HG02840 (cell line): ENCODE results near the gene CAMK2N1.

Experiments
- ATAC-seq: cut with Tn5 transposase; IDR thresholded peaks from one replicate; pipeline ENCODE4 v1.9.1; 2021; ENCODE audit warnings: mild to moderate bottlenecking, moderate library complexity, moderate number of reproducible peaks; ENCODE audit not compliant: unreplicated experiment, low FRiP score

Gene CAMK2N1

DNA sequence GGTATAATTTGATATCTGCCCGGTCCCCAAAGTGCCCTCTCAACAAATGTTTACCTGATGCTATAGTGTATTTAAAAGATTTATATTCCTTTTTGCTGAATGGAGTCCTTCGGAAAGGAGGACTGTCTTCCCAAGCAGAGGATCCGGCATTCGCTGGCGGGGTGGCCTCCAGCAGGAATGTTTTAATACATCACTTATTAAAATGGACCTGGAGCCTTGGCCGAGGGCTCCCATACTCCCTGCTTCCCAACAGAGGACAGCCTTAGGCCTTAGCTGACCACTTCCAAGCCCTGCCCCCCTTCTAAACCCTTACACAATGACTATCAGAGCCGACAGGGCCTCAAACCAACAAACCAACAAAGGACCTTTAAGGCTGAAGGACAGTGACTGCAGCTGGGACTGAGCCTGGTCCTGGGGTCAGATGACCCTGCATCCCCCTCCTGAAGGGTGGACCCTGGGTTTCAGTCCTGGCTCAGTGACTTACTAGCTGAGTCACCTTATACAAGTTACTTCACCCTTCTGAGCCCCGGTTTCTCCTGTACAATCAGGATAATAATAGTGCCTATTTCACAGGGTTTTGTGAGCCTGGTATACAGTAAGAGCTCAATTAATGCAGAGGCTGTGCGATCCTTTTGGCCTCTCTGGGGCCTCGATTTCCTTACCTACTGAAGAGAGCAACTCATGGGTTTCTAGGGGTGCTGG, 5.6 kb downstream of the CAMK2N1 start:
- ATAC-seq: no peak

DNA sequence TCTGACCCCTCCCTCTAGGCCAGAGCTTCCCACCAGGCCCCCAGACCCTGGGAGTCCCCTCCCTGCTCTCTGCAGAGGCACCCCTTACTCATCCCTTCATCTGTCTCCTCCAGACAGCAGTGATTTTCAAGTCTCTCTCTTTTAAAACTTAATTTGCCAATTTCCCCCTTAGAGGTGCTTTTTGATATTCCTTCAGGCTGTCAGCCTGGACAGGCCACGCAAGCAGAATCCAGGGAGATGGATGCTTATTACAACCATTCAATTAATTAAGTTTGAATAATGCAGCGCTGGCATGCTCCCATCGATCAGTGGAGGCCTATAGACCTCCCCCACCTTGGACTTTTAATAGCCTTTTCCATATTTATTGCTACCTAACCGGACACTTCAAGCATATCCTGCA, 6.2 kb downstream of the CAMK2N1 start:
- ATAC-seq: no peak

DNA sequence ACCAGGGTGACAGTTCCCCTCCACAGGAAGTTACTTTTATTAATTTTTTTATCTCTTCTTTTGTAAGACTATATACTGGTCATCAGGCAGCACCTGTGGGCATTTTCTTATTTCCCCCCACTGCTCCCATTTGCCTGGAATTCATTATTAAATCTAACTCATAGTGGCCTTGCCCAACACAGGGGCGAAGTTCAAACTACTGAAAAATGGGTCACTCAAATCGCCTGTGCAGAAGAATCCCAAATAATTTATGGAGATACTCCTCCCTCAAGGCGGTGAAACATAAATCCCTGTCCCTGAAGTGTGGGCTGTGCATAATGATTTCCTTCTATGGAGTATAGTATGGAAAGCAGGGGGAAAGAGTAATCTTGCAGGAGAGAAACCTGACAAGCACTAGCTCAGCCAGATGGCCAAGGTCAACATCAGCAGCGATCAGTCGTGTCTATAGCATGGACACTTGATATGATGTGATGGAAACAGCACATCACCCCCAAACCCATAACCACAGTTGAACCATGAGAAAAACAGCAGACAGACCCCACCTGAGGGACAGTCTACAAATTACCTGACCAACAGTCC, 7.9 kb downstream of the CAMK2N1 start:
- ATAC-seq: no peak

DNA sequence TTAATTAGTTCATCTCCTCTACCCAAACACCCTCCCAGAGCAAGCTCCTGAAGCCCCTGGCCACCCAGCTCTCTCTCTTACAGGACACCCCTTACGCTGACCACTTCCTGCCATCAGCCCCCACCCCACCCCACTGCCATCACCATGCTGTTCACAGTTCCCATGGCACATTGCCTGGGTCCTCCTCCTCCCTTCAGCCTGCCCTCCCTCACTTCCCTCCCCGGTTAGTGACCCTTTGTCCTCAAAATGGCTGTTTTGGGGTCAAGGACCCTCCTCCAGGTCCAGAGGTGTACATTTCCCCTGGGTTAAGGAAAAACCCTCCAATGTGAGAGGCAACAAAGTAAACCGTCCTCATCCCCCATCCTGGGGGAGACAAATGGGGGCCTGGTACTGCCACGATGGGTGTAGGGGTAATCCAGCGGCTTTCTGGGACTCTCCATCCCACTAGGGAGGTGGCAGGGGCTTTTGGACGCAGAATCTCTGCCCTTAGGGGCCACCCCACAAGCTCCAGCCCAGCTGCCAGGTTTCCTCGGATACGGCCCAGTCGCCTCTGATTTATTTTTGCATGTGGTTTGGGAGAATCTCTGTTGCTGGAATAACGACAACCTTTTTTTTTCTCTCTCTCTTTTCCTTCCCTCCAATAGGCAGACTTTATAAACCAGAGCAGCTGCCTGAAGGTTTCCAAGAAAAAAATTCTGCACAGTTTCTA, 8.5 kb downstream of the CAMK2N1 start:
- ATAC-seq: no peak

DNA sequence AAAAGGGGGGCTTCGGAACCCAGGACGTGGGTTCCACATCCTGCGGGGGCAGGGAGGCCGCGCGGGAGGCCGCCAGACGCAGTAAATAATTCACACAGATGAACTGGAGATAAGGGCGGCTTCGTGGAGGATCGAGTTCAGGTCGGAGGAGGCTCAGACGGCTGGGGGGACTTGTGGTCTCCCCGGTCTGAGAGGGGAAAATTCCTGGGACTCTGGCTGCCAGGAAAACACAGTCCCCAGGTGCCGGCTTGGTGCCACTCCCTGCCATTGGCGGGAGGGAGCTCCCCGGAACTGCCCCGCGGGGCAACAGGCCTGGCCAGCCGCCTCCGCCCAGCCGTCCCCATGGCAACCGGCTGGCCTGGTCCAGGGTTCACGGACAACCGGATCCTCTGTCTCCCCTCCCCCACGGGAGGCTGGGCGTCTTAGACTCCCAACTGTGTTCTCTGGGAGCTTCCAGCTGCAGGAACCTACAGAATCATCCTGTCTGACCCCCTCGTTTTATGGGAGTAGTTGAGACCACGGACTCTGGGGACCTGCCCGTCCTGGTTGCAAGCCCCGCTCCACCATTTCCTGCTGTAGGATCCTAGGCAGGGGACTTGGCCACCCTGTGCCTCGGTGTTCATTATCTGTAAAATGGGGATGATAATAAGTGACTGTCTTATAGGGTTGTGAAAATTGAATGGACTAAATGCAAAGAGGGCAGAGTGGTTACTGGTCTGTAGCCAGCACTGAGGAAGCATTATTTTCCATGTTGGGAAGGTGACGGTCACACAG, 9.6 kb downstream of the CAMK2N1 start:
- ATAC-seq: no peak

DNA sequence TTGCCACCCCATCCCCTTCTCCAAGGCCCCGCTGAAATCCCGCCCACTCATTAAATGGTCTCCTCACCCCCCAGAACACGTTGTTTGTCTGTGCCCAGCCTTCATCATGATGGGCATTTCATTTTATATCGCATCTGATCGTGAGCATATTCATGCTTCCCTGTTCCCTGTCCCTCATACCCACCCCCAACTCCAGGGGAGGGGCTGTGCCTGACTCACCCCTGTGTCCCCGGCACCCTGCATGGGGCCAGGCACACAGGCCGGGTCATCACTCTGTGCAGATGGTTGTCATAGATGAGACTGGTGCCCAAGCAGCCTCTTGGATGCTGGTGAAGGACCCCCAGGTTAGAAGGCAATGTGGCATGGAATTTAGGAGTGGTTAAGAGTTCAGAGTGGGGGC, 11.0 kb downstream of the CAMK2N1 start:
- ATAC-seq: no peak

- ATAC-seq: no peak
These were observed 11.6 kb downstream of the CAMK2N1 start for GRCh38 chr1:20474333-20474975.

DNA sequence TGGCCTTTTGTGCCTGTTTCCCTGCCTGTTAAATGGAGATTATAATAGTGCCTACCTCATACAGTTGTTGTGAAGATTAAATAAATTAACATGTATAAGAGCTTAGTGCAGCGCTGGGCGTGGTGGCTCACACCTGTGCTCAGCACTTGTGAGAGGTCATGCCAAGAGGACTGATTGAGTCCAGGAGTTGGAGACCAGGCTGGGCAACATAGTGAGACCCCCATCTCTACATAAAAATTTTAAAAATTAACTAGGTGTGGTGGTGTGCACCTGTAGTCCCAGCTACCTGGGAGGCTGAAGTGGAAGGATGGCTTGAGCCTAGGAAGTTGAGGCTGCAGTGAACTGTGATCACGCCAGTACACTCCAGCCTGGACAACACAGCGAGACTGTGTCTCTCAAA, 12.1 kb downstream of the CAMK2N1 start:
- no peak for ATAC-seq

- ATAC-seq: no peak
These were observed 12.9 kb downstream of the CAMK2N1 start for GRCh38 chr1:20472860-20473711.

DNA sequence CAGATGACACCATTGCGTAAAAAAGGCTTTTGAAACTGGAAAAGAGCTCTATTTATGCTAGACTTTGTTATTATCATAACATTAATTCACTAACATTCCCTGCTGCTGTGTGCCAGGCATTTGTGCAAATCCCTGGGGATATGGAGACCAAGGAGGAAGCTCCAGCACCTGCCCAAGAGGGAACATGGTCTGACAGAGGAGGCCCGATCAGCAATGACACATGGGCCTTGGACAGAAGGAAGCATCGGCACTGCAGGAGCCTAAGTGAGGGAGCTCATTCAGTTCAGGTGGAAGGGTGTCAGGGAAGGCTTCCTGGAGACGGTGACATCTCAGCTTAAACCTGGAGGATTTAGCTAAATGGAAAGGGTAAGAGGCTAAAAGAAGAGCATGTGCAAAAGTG, 13.9 kb downstream of the CAMK2N1 start:
- no peak for ATAC-seq

GRCh38 chr1:20470194-20470593, 15.8 kb downstream of the CAMK2N1 start:
- ATAC-seq: no peak

DNA sequence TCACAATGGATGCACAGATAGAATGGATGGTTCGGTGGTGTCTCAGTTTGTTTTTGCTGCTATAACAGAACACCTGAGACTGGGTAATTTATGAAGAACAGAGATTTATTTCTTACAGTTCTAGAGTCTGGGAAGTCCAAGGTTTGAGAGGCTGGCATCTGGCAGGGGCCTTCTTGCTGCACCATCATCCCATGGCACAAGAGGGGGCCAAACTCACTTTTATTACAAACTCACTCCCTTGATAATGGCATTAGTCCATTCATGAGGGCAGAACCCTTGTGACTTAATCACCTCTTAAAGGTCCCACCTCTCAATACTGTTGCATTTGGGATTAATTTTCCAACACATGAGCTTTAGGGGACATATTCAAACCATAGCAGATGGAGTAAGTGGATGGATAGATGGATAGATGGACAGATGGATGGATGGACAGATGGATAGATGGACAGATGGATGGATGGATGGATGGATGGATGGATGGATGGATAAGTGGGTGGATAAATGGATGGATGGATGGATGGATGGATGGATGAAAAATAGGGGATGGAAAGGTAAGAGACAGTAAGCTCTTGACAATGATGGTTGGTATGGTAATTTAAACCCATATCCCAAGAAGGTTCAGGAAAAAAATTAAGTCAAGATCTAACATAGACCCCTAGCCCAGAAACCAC, 16.5 kb downstream of the CAMK2N1 start:
- ATAC-seq: no peak

DNA sequence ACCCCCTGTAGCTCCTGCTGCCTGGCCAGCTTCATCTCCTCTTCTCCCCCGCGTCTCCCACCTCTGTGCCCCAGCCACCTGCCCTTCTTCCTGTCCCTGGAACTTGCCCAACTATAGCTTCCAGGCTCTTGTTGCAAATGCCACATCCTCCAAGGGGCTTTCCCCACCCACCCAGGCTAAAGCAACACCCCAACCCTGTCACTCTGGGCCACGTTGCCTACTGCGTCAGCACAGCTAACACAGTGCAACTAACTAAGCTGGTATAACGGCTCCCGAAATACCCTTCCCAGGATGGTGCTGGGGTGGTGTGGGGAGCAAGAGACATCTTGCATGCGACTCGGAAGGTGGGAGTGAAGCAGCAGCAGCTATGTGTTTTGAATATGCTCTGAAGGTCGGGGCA, 19.7 kb downstream of the CAMK2N1 start:
- ATAC-seq: no peak

GRCh38 chr1:20465187-20465586, 20.8 kb downstream of the CAMK2N1 start:
- no peak for ATAC-seq

- no peak for ATAC-seq
These were observed 22.5 kb downstream of the CAMK2N1 start for GRCh38 chr1:20463502-20463901.

DNA sequence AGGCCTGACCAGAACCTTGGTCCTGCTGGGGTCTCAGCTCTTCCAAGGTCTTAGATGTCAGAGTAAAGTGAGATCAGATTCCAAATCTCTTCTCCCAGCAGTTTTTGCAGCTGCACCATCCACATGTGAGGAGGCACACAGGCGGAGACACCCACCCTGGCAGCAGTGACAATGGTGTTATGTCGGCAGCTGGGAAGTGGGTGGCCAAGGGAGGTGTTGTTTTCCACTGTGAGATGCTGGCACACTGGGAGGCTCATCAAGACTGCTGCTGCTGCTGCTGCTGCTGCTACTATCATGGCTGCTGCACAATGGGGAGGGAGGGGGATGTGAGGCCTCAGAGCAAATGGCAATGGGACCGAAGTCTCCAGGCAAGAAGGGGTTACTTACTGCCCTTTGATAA, 23.6 kb downstream of the CAMK2N1 start:
- ATAC-seq: no peak

DNA sequence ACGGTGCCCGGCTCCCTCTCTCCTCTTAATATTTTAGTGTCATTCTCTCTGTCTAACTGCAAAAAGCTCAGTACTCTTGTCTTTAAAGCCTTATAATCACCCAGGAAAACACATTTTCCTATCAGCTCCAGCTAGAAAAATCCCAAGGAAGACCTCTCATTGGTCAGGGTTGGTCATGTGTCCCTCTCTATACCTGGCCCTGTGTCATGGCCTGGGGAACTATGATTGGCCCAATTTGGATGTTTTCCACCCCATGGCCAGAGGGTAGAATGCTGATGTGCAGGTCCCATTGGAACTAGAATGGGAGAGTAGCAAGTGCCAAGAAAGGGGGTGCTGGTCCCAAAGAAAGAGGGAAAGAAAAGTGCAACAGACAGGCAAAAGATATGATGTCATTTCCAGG, 27.3 kb downstream of the CAMK2N1 start:
- ATAC-seq: no peak

- no peak for ATAC-seq
These were observed 32.0 kb downstream of the CAMK2N1 start for GRCh38 chr1:20454004-20454403.

GRCh38 chr1:20449735-20450311, 36.2 kb downstream of the CAMK2N1 start:
- no peak for ATAC-seq
